Natural killer cell (primary cell): ENCODE results near the gene FBXW11. TPM values are rescaled to one million over a fixed set of nuclear protein-coding genes. Genes with fewer than 3 reads are reported as not detected.

Source experiments
- ATAC-seq, 3 donors: fragments of 150-1000 bp in 2 of 3; fragments of 200-7000 bp in 1 of 3; cut with Tn5 transposase; 1 replicate in 1 of 3; 2 replicates in 2 of 3; pipeline ENCODE4 v1.10.0; 2021; ENCODE audit warnings: mild to moderate bottlenecking in 2 of 3, moderate library complexity in 2 of 3
- DNase-seq, 2 donors: peaks; one replicate each; pipeline versions ENCODE4 v3.0.0 to v3.0.0-alpha.2; 2013 to 2021; ENCODE audit warnings: mixed read lengths in 1 of 2
- H3K27ac ChIP-seq: one replicate; pipeline ENCODE4 v1.5.1; 2013; ENCODE audit warnings: mild to moderate bottlenecking, low read length
- H3K27me3 ChIP-seq: one replicate; pipeline ENCODE4 v1.6.1; 2013; ENCODE audit warnings: low read length; ENCODE audit not compliant: control insufficient read depth, insufficient read depth
- H3K36me3 ChIP-seq: one replicate; pipeline ENCODE4 v1.6.1; 2013; ENCODE audit warnings: low read length; ENCODE audit not compliant: control insufficient read depth, insufficient read depth
- H3K4me1 ChIP-seq: one replicate; pipeline ENCODE4 v1.6.1; 2013; ENCODE audit warnings: low read length; ENCODE audit not compliant: control insufficient read depth, insufficient read depth
- H3K4me3 ChIP-seq: one replicate; pipeline ENCODE4 v1.5.1; 2013; ENCODE audit warnings: low read length
- H3K9me3 ChIP-seq: one replicate; pipeline ENCODE4 v1.6.1; 2013; ENCODE audit warnings: low read length; ENCODE audit not compliant: control insufficient read depth, insufficient read depth
- H3K27ac Mint-ChIP-seq, 2 donors: one replicate each; pipeline ENCODE4 v1.8.0; 2022; ENCODE audit warnings: mild to moderate bottlenecking in 2 of 2, mixed read lengths in 2 of 2, moderate library complexity in 1 of 2
- H3K27me3 Mint-ChIP-seq, 2 donors: one replicate each; pipeline ENCODE4 v1.8.0; 2022; ENCODE audit warnings: low read depth in 2 of 2, mixed read lengths in 2 of 2
- H3K36me3 Mint-ChIP-seq: one replicate; pipeline ENCODE4 v1.8.0; 2022; ENCODE audit warnings: mixed read lengths
- H3K4me1 Mint-ChIP-seq, 2 donors: one replicate each; pipeline ENCODE4 v1.8.0; 2022; ENCODE audit warnings: mixed read lengths in 2 of 2
- H3K4me3 Mint-ChIP-seq: one replicate; pipeline ENCODE4 v1.8.0; 2022; ENCODE audit warnings: mild to moderate bottlenecking, moderate library complexity, mixed read lengths
- H3K9me3 Mint-ChIP-seq, 2 donors: one replicate each; pipeline ENCODE4 v1.8.0; 2022; ENCODE audit warnings: mixed read lengths in 2 of 2
- CTCF ChIP-seq: fragments of 200-600 bp; IDR thresholded peaks from one replicate; pipeline ENCODE4 v1.8.0; 2022; ENCODE audit warnings: antibody characterized with exemption
- WGBS: methylation state at CpG from one replicate; pipeline ENCODE4 v1.1.7; 2013; ENCODE audit warnings: missing lambda C conversion rate; ENCODE audit not compliant: insufficient coverage; 5-methylcytosine and 5-hydroxymethylcytosine counted together
- intact Hi-C: fragments of 100-400 bp; cut with micrococcal nuclease; formaldehyde crosslinking; loops from one replicate; pipeline ENCODE4 v1.14.2; 2022
- total RNA-seq, 4 donors: library from RNA; stranded (reverse); fragments of 120-200 nt in 1 of 4; gene quantifications; one replicate each; pipeline versions ENCODE4 v1.2.3 to v1.2.4, GENCODE V29; 2013 to 2022

The FBXW11 gene
- total RNA-seq, 3 donors from 2014 or later (not counting 1 experiment from before 2014, with no cell fraction given) = 26.7 to 40.3 (median 39.5) TPM

- Histone ChIP-seq H3K9me3 (no peaks in the 10 kb centered on the region), H3K27ac (no peak overlapping the region), H3K36me3 (no peaks in the 10 kb centered on the region), H3K4me1 (peaks cover 10% of the 10 kb centered on the region), H3K27me3 (no peaks in the 10 kb centered on the region), H3K4me3 (no peak overlapping the region)
- no peak for TF ChIP-seq CTCF
- ATAC-seq (peak in 1 of 3 donors; percentile 46), DNase-seq (no peak)
- H3K9me3 Mint-ChIP-seq = no peaks in the 10 kb centered on the region
- H3K4me1 Mint-ChIP-seq = peaks cover 21 to 22% of the 10 kb centered on the region in 2 donors
- no peak overlapping the region for H3K4me3 Mint-ChIP-seq
- H3K27ac Mint-ChIP-seq = no peak overlapping the region
- WGBS = 41% methylated on average over 15 of the region's 16 CpGs
- H3K27me3 Mint-ChIP-seq = peaks cover 0 to 2% of the 10 kb centered on the region in 2 donors
- intact Hi-C loops = no loop called here
- no peaks in the 10 kb centered on the region for H3K36me3 Mint-ChIP-seq
Measured at GRCh38 chr5:171840711-171841522, 165.5 kb downstream of the FBXW11 start.

- Histone ChIP-seq H3K4me3 (no peak overlapping the region), H3K27ac (no peak overlapping the region), H3K4me1 (peaks cover 10% of the 10 kb centered on the region), H3K27me3 (no peaks in the 10 kb centered on the region), H3K36me3 (no peaks in the 10 kb centered on the region), H3K9me3 (no peaks in the 10 kb centered on the region)
- DNase-seq (no peak), ATAC-seq (no peak)
- H3K4me1 Mint-ChIP-seq = peaks cover 21 to 22% of the 10 kb centered on the region in 2 donors
- TF ChIP-seq CTCF = no peak
- H3K4me3 Mint-ChIP-seq = no peak overlapping the region
- peaks cover 0 to 2% of the 10 kb centered on the region in 2 donors for H3K27me3 Mint-ChIP-seq
- H3K27ac Mint-ChIP-seq = no peak overlapping the region
- H3K9me3 Mint-ChIP-seq = no peaks in the 10 kb centered on the region
- H3K36me3 Mint-ChIP-seq = no peaks in the 10 kb centered on the region
- WGBS = 46% methylated on average over 2 of the region's 2 CpGs
- intact Hi-C loops = no loop called here
Measured at GRCh38 chr5:171840066-171840465, 166.4 kb downstream of the FBXW11 start.

GRCh38 chr5:171839112-171839511 lies 167.3 kb downstream of the FBXW11 start:
- Mint-ChIP-seq H3K4me3 (no peak overlapping the region), H3K9me3 (no peaks in the 10 kb centered on the region), H3K27ac (no peak overlapping the region), H3K36me3 (no peaks in the 10 kb centered on the region), H3K27me3 (peaks cover 0 to 2% of the 10 kb centered on the region in 2 donors), H3K4me1 (peaks cover 21 to 22% of the 10 kb centered on the region in 2 donors)
- H3K4me1 ChIP-seq = peaks cover 10% of the 10 kb centered on the region
- DNase-seq = no peak
- no peaks in the 10 kb centered on the region for H3K9me3 ChIP-seq
- intact Hi-C loops = no loop called here
- no peaks in the 10 kb centered on the region for H3K27me3 ChIP-seq
- no peaks in the 10 kb centered on the region for H3K36me3 ChIP-seq
- H3K27ac ChIP-seq = no peak overlapping the region
- no peak overlapping the region for H3K4me3 ChIP-seq
- TF ChIP-seq CTCF = no peak
- 100% methylated on average over 2 of the region's 2 CpGs for WGBS
- no peak for ATAC-seq
